IMR-90 (cell line): ENCODE data around the gene ETS1.

Source experiments
- BHLHE40 ChIP-seq: fragments of 150-350 bp; IDR thresholded peaks from 2 replicates; pipeline ENCODE4 v1.6.1; 2016; ENCODE audit warnings: mild to moderate bottlenecking, low read depth, low read length
- FOS ChIP-seq: fragments of 150-350 bp; IDR thresholded peaks from 2 replicates; pipeline ENCODE4 v1.6.1; 2016; ENCODE audit warnings: low read depth, low read length
- MXI1 ChIP-seq: IDR thresholded peaks from 2 replicates; pipeline ENCODE4 v1.6.1; 2012; ENCODE audit warnings: low read depth, mild to moderate bottlenecking, low read length, moderate library complexity, borderline replicate concordance
- POLR2A ChIP-seq: IDR thresholded peaks from 2 replicates; pipeline ENCODE4 v1.6.1; 2012; ENCODE audit warnings: mild to moderate bottlenecking, low read depth, low read length
- RFX5 ChIP-seq: IDR thresholded peaks from 2 replicates; pipeline ENCODE4 v1.8.0; 2012; ENCODE audit warnings: low read depth, mild to moderate bottlenecking, low read length, moderate library complexity
- SMC3 ChIP-seq: fragments of 150-350 bp; IDR thresholded peaks from 2 replicates; pipeline ENCODE4 v1.6.1; 2016; ENCODE audit warnings: low read depth, mild to moderate bottlenecking, antibody characterized with exemption, low read length, moderate library complexity
- TF ChIP-seq, protein P1 (sequence below): conservative IDR thresholded peaks from 2 replicates; pipeline ENCODE4 v1.5.1; 2012; ENCODE audit warnings: mild to moderate bottlenecking, low read depth, low read length, improper control_type of control experiment
- TF ChIP-seq, protein P2 (sequence below): fragments of 150-350 bp; IDR thresholded peaks from 2 replicates; pipeline ENCODE4 v1.6.1; 2017; ENCODE audit warnings: mild to moderate bottlenecking, antibody characterized with exemption, low read length, low read depth

DNA sequence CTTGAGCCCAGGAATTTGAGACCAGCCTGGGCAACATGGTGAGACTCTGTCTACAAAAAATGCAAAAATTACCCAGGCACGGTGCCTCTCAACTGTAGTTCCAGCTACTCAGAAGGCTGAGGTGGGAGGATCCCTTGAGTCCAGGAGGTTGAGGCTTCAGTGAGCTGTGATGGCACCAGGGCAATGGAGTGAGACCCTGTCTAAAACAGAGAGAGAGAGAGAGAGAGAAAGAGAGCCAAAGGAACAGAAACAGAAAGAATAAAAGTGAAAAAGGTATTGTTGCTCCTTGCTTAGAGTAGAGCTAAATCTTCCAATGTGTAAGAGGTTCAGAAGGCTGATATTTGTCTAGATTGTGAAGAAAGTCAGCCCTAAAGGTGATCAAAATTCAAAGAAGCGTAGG is 8.9 kb upstream of the ETS1 start:
- TF ChIP-seq, protein P1, sequence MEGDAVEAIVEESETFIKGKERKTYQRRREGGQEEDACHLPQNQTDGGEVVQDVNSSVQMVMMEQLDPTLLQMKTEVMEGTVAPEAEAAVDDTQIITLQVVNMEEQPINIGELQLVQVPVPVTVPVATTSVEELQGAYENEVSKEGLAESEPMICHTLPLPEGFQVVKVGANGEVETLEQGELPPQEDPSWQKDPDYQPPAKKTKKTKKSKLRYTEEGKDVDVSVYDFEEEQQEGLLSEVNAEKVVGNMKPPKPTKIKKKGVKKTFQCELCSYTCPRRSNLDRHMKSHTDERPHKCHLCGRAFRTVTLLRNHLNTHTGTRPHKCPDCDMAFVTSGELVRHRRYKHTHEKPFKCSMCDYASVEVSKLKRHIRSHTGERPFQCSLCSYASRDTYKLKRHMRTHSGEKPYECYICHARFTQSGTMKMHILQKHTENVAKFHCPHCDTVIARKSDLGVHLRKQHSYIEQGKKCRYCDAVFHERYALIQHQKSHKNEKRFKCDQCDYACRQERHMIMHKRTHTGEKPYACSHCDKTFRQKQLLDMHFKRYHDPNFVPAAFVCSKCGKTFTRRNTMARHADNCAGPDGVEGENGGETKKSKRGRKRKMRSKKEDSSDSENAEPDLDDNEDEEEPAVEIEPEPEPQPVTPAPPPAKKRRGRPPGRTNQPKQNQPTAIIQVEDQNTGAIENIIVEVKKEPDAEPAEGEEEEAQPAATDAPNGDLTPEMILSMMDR: no peak
- TF ChIP-seq SMC3: no peak
- TF ChIP-seq POLR2A: no peak
- no peak for TF ChIP-seq FOS
- TF ChIP-seq MXI1: no peak
- no peak for TF ChIP-seq BHLHE40
- TF ChIP-seq RFX5: no peak
- TF ChIP-seq, protein P2, sequence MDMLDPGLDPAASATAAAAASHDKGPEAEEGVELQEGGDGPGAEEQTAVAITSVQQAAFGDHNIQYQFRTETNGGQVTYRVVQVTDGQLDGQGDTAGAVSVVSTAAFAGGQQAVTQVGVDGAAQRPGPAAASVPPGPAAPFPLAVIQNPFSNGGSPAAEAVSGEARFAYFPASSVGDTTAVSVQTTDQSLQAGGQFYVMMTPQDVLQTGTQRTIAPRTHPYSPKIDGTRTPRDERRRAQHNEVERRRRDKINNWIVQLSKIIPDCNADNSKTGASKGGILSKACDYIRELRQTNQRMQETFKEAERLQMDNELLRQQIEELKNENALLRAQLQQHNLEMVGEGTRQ: no peak
